Ishikawa (cell line): Measurements from ENCODE around the gene ICA1.

Experiments
- RAD21 ChIP-seq: IDR thresholded peaks from 2 replicates; pipeline ENCODE4 v1.6.1; 2012; ENCODE audit warnings: low read depth
- YY1 ChIP-seq: IDR thresholded peaks from 2 replicates; pipeline ENCODE4 v1.6.1; 2012; ENCODE audit warnings: low read depth

DNA sequence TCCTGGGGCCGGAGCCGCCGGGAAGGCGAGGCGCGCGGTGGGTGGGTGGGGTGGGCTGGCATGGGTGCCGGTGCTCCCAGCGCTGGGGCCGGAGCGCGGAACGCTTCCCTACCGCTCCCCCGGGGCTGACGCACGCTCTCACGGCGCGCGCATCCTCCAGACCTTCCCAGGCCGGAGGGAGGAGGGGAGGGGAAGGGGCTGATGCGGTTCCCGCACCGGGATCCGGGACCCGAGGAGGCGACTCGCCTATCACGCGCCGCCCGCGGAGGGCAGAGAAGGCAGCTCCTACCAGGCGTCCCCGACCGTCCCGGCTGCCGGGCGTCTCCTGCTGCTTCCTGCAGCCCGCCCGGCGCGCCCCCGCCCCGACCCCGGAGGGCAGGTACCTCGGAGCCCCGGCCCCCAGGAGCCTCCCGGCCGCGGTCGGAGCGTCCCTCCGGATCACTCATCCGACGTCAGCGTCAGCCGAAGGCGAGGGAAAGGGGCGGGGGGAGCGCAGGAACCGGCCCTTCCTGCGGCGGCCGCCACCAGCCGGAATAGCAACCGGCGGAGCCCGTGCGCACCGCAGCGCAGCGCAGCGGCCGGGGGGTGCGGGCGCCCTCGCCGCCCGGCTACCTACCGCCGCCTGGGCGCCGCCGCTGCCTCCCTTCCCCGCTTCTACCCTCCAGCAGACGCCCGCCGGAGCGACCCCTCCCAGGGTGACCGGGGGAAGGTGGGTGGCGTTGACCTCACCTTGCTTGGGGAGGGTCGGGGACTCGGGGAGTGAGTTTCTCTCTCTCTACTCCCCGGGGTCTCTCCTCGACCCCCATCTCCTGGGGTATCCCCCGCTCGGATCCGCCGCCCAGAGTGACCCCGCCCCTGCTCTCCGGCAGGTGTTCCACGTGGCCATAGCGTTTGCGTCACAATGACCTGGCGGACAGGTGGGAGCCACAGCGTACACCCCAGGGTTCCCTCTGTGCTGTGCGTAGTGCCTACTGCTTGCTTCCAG is at the start of gene ICA1:
- TF ChIP-seq RAD21 = no peak
- 0 out of 2 replicates have a peak, but pooled peaks have one; percentile 11 for TF ChIP-seq YY1
